Fibroblast of lung (primary cell): ENCODE measurements around the gene LYZL6.

Experiments
- EZH2 ChIP-seq: IDR thresholded peaks from 2 replicates; pipeline ENCODE4 v1.5.1; 2012; ENCODE audit warnings: low read length, control low read depth, mild to moderate bottlenecking; ENCODE audit errors: missing control alignments
- TF ChIP-seq, protein P1 (sequence below), 2 donors: IDR thresholded peaks in 1 of 2; conservative IDR thresholded peaks in 1 of 2; 1 replicate in 1 of 2; 2 replicates in 1 of 2; pipeline ENCODE4 v1.5.1; 2011 to 2012; ENCODE audit warnings: low read length in 2 of 2, control low read depth in 1 of 2, inconsistent platforms in 1 of 2, low read depth in 1 of 2, mild to moderate bottlenecking in 1 of 2

DNA sequence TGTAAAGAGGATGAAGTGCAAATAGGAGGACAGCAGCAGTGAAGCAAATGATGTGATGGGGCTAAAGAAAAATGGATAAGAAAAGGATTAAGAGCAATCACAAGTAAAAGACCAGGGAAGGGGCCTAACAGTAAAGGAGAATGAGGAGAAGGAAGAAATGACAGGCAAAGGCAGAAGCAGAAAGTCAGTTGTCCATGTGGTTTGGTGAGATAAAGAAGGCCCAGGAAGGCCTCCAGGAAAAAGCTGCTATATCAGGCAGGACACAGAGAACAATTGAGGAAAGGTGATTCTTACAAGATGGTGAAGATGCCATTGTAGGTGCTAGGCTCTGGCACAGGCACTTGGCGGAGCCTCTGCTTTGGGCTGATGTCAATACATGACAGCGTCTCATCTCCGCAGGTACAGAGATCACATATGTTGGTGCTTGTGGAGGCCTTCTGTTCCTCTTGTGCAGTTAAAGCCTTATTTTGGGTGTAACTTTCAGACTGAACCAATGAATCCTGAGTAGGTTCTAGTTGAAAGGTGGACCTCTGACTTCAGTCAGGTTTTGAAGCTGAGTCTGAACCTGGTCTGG, 31.1 kb downstream of the LYZL6 start:
- TF ChIP-seq, protein P1, sequence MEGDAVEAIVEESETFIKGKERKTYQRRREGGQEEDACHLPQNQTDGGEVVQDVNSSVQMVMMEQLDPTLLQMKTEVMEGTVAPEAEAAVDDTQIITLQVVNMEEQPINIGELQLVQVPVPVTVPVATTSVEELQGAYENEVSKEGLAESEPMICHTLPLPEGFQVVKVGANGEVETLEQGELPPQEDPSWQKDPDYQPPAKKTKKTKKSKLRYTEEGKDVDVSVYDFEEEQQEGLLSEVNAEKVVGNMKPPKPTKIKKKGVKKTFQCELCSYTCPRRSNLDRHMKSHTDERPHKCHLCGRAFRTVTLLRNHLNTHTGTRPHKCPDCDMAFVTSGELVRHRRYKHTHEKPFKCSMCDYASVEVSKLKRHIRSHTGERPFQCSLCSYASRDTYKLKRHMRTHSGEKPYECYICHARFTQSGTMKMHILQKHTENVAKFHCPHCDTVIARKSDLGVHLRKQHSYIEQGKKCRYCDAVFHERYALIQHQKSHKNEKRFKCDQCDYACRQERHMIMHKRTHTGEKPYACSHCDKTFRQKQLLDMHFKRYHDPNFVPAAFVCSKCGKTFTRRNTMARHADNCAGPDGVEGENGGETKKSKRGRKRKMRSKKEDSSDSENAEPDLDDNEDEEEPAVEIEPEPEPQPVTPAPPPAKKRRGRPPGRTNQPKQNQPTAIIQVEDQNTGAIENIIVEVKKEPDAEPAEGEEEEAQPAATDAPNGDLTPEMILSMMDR (conservative IDR thresholded peaks at IDR 0.05 in 1 of 2, IDR thresholded peaks at IDR 0.05 in 1 of 2; ENCODE audit: low read depth in 1 of 2, low read length in 2 of 2), result no peak
- TF ChIP-seq EZH2, result no peak
